H1 (cell line): Measurements from ENCODE around the gene NNMT. TPM values are rescaled to one million over a fixed set of nuclear protein-coding genes. Genes with fewer than 3 reads are reported as not detected.

Experiments used
- CTCF ChIA-PET: fragments of 300-600 bp; sonication (Branson Sonifier 250); formaldehyde crosslinking; loops from one replicate; lab custom pipeline; 2021; ENCODE audit not compliant: partially characterized antibody; lab: Charles Lee
- POLR2A ChIA-PET: fragments of 300-600 bp; sonication (Branson Sonifier 250); formaldehyde crosslinking; loops from one replicate; lab custom pipeline; 2021; ENCODE audit warnings: inconsistent platforms; ENCODE audit not compliant: partially characterized antibody; lab: Charles Lee
- DNase-seq, 2 experiments: peaks; one replicate each; pipeline versions ENCODE4 v3.0.0 to v3.0.0-alpha.2; 2010 to 2022; ENCODE audit warnings: low spot score in 2 of 2, low read depth in 1 of 2, mixed read lengths in 1 of 2
- FAIRE-seq: peaks from 2 replicates; lab custom pipeline; 2011; peaks lifted over from hg19 to GRCh38; lab: Jason Lieb, UNC
- H2AFZ ChIP-seq: 2 replicates; pipeline ENCODE4 v1.8.1; 2012; ENCODE audit warnings: low read length, inconsistent platforms
- H2AK5ac ChIP-seq: 2 replicates; pipeline ENCODE4 v1.6.1; 2013; ENCODE audit warnings: low read depth, low read length
- H2BK120ac ChIP-seq: replicated peaks from 2 replicates; pipeline ENCODE3; 2013; ENCODE audit warnings: low read depth, low read length, inconsistent platforms
- H2BK12ac ChIP-seq: 2 replicates; pipeline ENCODE4 v1.6.1; 2013; ENCODE audit warnings: low read depth, low read length
- H2BK15ac ChIP-seq: 2 replicates; pipeline ENCODE4 v1.6.1; 2013; ENCODE audit warnings: low read length
- H2BK20ac ChIP-seq: 2 replicates; pipeline ENCODE4 v1.6.1; 2013; ENCODE audit warnings: low read length
- H2BK5ac ChIP-seq: 2 replicates; pipeline ENCODE4 v1.6.1; 2013; ENCODE audit warnings: low read depth, low read length
- H3K14ac ChIP-seq: 2 replicates; pipeline ENCODE4 v1.6.1; 2013; ENCODE audit warnings: inconsistent platforms; ENCODE audit not compliant: insufficient read length
- H3K18ac ChIP-seq: 2 replicates; pipeline ENCODE4 v1.6.1; 2013; ENCODE audit warnings: low read length; ENCODE audit errors: extremely low read depth
- H3K23ac ChIP-seq: 2 replicates; pipeline ENCODE4 v1.6.1; 2013; ENCODE audit warnings: inconsistent platforms; ENCODE audit not compliant: insufficient read length
- H3K23me2 ChIP-seq: 2 replicates; pipeline ENCODE4 v1.6.1; 2013; ENCODE audit warnings: low read depth, low read length
- H3K27ac ChIP-seq: 2 replicates; pipeline ENCODE4 v1.6.1; 2011; ENCODE audit warnings: low read depth, low read length, inconsistent platforms
- H3K27me3 ChIP-seq, 4 experiments: replicated peaks in 1 of 4; 1 replicate in 1 of 4; 2 replicates in 3 of 4; pipeline versions ENCODE4 v1.6.1 to v1.8.1; 2011 to 2013; ENCODE audit warnings: low read length in 3 of 4, mild to moderate bottlenecking in 3 of 4, inconsistent platforms in 2 of 4, mixed read lengths in 2 of 4, moderate library complexity in 1 of 4; ENCODE audit not compliant: control insufficient read depth in 3 of 4, insufficient read depth in 3 of 4; ENCODE audit errors: extremely low read depth in 1 of 4
- H3K36me3 ChIP-seq, 4 experiments: 2 replicates each; pipeline versions ENCODE4 v1.6.1 to v1.8.1; 2011 to 2013; ENCODE audit warnings: mild to moderate bottlenecking in 4 of 4, low read length in 3 of 4, moderate library complexity in 2 of 4, control low read depth in 1 of 4, inconsistent platforms in 1 of 4; ENCODE audit not compliant: insufficient read depth in 4 of 4, control insufficient read depth in 2 of 4
- H3K4ac ChIP-seq: replicated peaks from 2 replicates; pipeline ENCODE3; 2013; ENCODE audit warnings: low read length, low read depth, mixed read lengths, inconsistent platforms; ENCODE audit not compliant: insufficient read length
- H3K4me1 ChIP-seq, 4 experiments: replicated peaks in 1 of 4; 1 replicate in 1 of 4; 2 replicates in 3 of 4; pipeline versions ENCODE4 v1.6.1 to v1.8.1; 2011 to 2013; ENCODE audit warnings: low read length in 3 of 4, inconsistent platforms in 2 of 4, mixed read lengths in 1 of 4; ENCODE audit not compliant: insufficient read depth in 4 of 4, control insufficient read depth in 3 of 4
- H3K4me2 ChIP-seq, 2 experiments: 2 replicates each; pipeline versions ENCODE4 v1.6.1 to v1.8.1; 2011 to 2013; ENCODE audit warnings: low read depth in 2 of 2, low read length in 2 of 2, control low read depth in 1 of 2, inconsistent platforms in 1 of 2, mild to moderate bottlenecking in 1 of 2; ENCODE audit not compliant: insufficient read depth in 1 of 2
- H3K4me3 ChIP-seq, 4 experiments: fragments of 200-600, 300-600 bp in 1 of 4; sonication (generic), shearing (Covaris generic), sonication (Bioruptor Twin) in 1 of 4; 2 replicates each; pipeline versions ENCODE4 v1.5.1 to v1.8.1; 2011 to 2016; ENCODE audit warnings: low read length in 4 of 4, low read depth in 3 of 4, control low read depth in 2 of 4, inconsistent platforms in 2 of 4, mild to moderate bottlenecking in 2 of 4, mixed read lengths in 1 of 4, moderate library complexity in 1 of 4; ENCODE audit not compliant: insufficient read depth in 2 of 4; ENCODE audit errors: extremely low read depth in 1 of 4
- H3K56ac ChIP-seq: replicated peaks from 2 replicates; pipeline ENCODE3; 2013; ENCODE audit warnings: low read depth, mild to moderate bottlenecking, mixed read lengths, low read length, inconsistent platforms; ENCODE audit not compliant: insufficient read length
- H3K79me1 ChIP-seq: 2 replicates; pipeline ENCODE4 v1.6.1; 2013; ENCODE audit warnings: low read depth, low read length, control low read depth
- H3K79me2 ChIP-seq, 2 experiments: 2 replicates each; pipeline versions ENCODE4 v1.6.1 to v1.8.1; 2012 to 2013; ENCODE audit warnings: low read length in 2 of 2, mild to moderate bottlenecking in 2 of 2, inconsistent platforms in 1 of 2; ENCODE audit not compliant: insufficient read depth in 2 of 2, control insufficient read depth in 1 of 2
- H3K9ac ChIP-seq, 4 experiments: replicated peaks in 1 of 4; 1 replicate in 1 of 4; 2 replicates in 3 of 4; pipeline versions ENCODE4 v1.6.1 to v1.8.1; 2011 to 2013; ENCODE audit warnings: low read depth in 3 of 4, low read length in 3 of 4, control low read depth in 2 of 4, mild to moderate bottlenecking in 2 of 4, moderate library complexity in 2 of 4, inconsistent platforms in 1 of 4; ENCODE audit errors: extremely low read depth in 1 of 4
- H3K9me3 ChIP-seq, 2 experiments: 2 replicates each; pipeline versions ENCODE4 v1.6.1 to v1.8.1; 2012 to 2013; ENCODE audit warnings: mild to moderate bottlenecking in 2 of 2, moderate library complexity in 2 of 2, control low read depth in 1 of 2, inconsistent platforms in 1 of 2, low read depth in 1 of 2, low read length in 1 of 2, mixed read lengths in 1 of 2; ENCODE audit not compliant: insufficient read depth in 2 of 2
- H4K20me1 ChIP-seq, 2 experiments: replicated peaks in 1 of 2; 2 replicates each; pipeline versions ENCODE3 to v1.8.1; 2011 to 2013; ENCODE audit warnings: inconsistent platforms in 2 of 2, low read length in 2 of 2, mild to moderate bottlenecking in 1 of 2; ENCODE audit not compliant: insufficient read depth in 2 of 2, control insufficient read depth in 1 of 2
- H4K5ac ChIP-seq: 2 replicates; pipeline ENCODE4 v1.6.1; 2013; ENCODE audit warnings: low read length, low read depth, mixed read lengths, inconsistent platforms; ENCODE audit not compliant: insufficient read length
- H4K8ac ChIP-seq: 2 replicates; pipeline ENCODE4 v1.8.0; 2013; ENCODE audit warnings: mild to moderate bottlenecking, moderate library complexity, low read length, inconsistent platforms; ENCODE audit not compliant: insufficient read depth; ENCODE audit errors: extremely low read depth
- H4K91ac ChIP-seq: replicated peaks from 2 replicates; pipeline ENCODE3; 2013; ENCODE audit warnings: low read length, mixed read lengths, inconsistent platforms; ENCODE audit not compliant: insufficient read length
- CBX8 ChIP-seq: fragments of 300-800, 300-1000 bp; sonication (generic); IDR thresholded peaks from 2 replicates; pipeline ENCODE4 v1.7.1; 2016; ENCODE audit warnings: low read depth, low read length, borderline replicate concordance
- CREB1 ChIP-seq: IDR thresholded peaks from 2 replicates; pipeline ENCODE4 v1.6.1; 2012; ENCODE audit warnings: inconsistent platforms
- EGR1 ChIP-seq: IDR thresholded peaks from 2 replicates; pipeline ENCODE4 v1.6.1; 2011; ENCODE audit warnings: low read depth, low read length, borderline replicate concordance
- EP300 ChIP-seq, 2 experiments: IDR thresholded peaks; 1 replicate in 1 of 2; 2 replicates in 1 of 2; pipeline ENCODE4 v1.6.1; 2011 to 2012; ENCODE audit warnings: low read depth in 2 of 2, low read length in 2 of 2, mild to moderate bottlenecking in 2 of 2, borderline replicate concordance in 1 of 2, inconsistent platforms in 1 of 2, moderate library complexity in 1 of 2
- EZH2 ChIP-seq: fragments of 200-600 bp; sonication (generic); IDR thresholded peaks from 2 replicates; pipeline ENCODE4 v1.7.1; 2012; ENCODE audit warnings: low read depth, mild to moderate bottlenecking, moderate library complexity, low read length, inconsistent platforms; ENCODE audit not compliant: severe bottlenecking
- HDAC6 ChIP-seq: IDR thresholded peaks from one replicate; pipeline ENCODE4 v1.7.1; 2012; ENCODE audit warnings: low read depth, mild to moderate bottlenecking, inconsistent platforms, low read length, moderate library complexity
- KDM1A ChIP-seq: fragments of 200-600, 300-600 bp; sonication (generic); IDR thresholded peaks from 2 replicates; pipeline ENCODE4 v1.7.1; 2016; ENCODE audit warnings: mild to moderate bottlenecking, low read length, borderline replicate concordance
- KDM4A ChIP-seq: IDR thresholded peaks from one replicate; pipeline ENCODE4 v1.7.1; 2012; ENCODE audit warnings: low read depth, mild to moderate bottlenecking, moderate library complexity, low read length, inconsistent platforms; ENCODE audit not compliant: severe bottlenecking
- MAFK ChIP-seq: IDR thresholded peaks from 2 replicates; pipeline ENCODE4 v1.6.1; 2012; ENCODE audit warnings: low read depth, mild to moderate bottlenecking, improper control_type of control experiment, low read length
- POLR2A ChIP-seq, 2 experiments: IDR thresholded peaks; 1 replicate in 1 of 2; 2 replicates in 1 of 2; pipeline ENCODE4 v1.6.1; 2011; ENCODE audit warnings: low read depth in 2 of 2, low read length in 2 of 2, mild to moderate bottlenecking in 2 of 2; ENCODE audit errors: control extremely low read depth in 1 of 2
- SIRT6 ChIP-seq: IDR thresholded peaks from one replicate; pipeline ENCODE4 v1.7.1; 2012; ENCODE audit warnings: low read length, inconsistent platforms
- SIX5 ChIP-seq: IDR thresholded peaks from 2 replicates; pipeline ENCODE4 v1.6.1; 2011; ENCODE audit warnings: mild to moderate bottlenecking, low read depth, low read length
- SRF ChIP-seq: IDR thresholded peaks from 2 replicates; pipeline ENCODE4 v1.6.1; 2011; ENCODE audit warnings: mild to moderate bottlenecking, low read depth, low read length, moderate library complexity
- SUZ12 ChIP-seq: fragments of 200-600 bp; sonication (generic); IDR thresholded peaks from 2 replicates; pipeline ENCODE4 v1.6.1; 2012; ENCODE audit warnings: mild to moderate bottlenecking, inconsistent platforms, low read length, moderate library complexity, mixed read lengths
- TAF1 ChIP-seq: IDR thresholded peaks from 2 replicates; pipeline ENCODE4 v1.6.1; 2011; ENCODE audit warnings: mild to moderate bottlenecking, low read depth, low read length
- WGBS, 2 experiments: shearing (Covaris generic) in 1 of 2; methylation state at CpG; one replicate each; pipeline versions ENCODE4 v1.1.6 to v1.1.7; 2013 to 2015; ENCODE audit warnings: low lambda C conversion rate in 2 of 2, mixed read lengths in 2 of 2, inconsistent platforms in 1 of 2, low coverage in 1 of 2, missing lambda C conversion rate in 1 of 2; ENCODE audit not compliant: insufficient replicate concordance in 2 of 2, insufficient coverage in 1 of 2, insufficient read length in 1 of 2; ENCODE audit errors: extremely low coverage in 1 of 2, missing lambda C conversion rate in 1 of 2; 5-methylcytosine and 5-hydroxymethylcytosine counted together
- polyA plus RNA-seq, 7 experiments: library from polyadenylated mRNA; depleted of rRNA in 3 of 7; stranded (reverse) in 5 of 7; unstranded in 2 of 7; fragments of >200 nt in 5 of 7; fragments of 200-250 nt in 2 of 7; gene quantifications; 1 replicate in 5 of 7; 2 replicates in 1 of 7; 4 replicates in 1 of 7; pipeline versions ENCODE4 v1.2.1 to v1.2.3, GENCODE V29; 2011 to 2013; ENCODE audit warnings: missing spikeins in 2 of 7, mixed read lengths in 2 of 7
- total RNA-seq: library from RNA; stranded (reverse); fragmentation: NEBNext Ultra II Directional; extraction: Animal tissue kit (Norgen Biotek cat#: 25700); gene quantifications from 2 replicates; pipeline ENCODE4 v1.2.1, GENCODE V29; 2021

Gene NNMT
- total and polyA plus RNA-seq, 2 of the 8 experiments (the other 6 are each of a cell fraction or from before 2014, with no cell fraction given): not detected

DNA sequence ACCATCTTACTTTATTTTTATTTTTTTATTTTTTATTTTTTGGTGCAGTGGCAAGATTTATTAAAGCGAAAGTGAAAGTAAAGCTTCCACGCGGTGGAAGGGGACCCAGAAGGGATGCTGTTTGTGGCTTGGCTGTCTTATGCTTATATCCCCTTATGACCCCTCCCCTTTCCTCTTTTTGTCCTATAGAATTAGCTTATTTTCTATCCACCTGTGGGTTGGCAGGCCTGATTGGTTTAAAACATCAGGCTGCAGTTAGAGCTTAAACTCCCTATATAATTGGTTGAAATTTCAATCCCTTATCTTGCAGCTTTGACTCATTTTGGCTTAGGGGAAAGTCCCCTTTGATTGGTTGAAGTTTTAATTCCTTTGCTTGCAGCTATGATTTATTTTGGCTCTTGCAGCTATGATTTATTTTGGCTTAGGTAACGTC lies 50.5 kb downstream of the NNMT start:
- H3K27ac ChIP-seq: no peak overlapping the region
- 90% methylated on average over 4 of the region's 4 CpGs; no CpG with 5 or more reads in 1 of the 2 experiments for WGBS, 2 experiments
- H4K8ac ChIP-seq: no peak overlapping the region
- H2BK15ac ChIP-seq: no peak overlapping the region
- H2BK20ac ChIP-seq: no peak overlapping the region
- no peaks in the 10 kb centered on the region for H3K79me2 ChIP-seq
- ChIA-PET CTCF (interaction anchor here (0.8 to 2.1 kb wide), 6 partner anchors 11 to 370 kb away, joined by 3 to 5 read pairs (median 4); no protein-coding TSS in a partner anchor), POLR2A (no interaction called here)
- TF ChIP-seq POLR2A (IDR thresholded peaks at IDR 0.05; ENCODE audit: control extremely low read depth in 1 of 2, low read depth in 2 of 2, low read length in 2 of 2) (no peak), HDAC6 (no peak), EGR1 (no peak), MAFK (no peak), SIX5 (no peak), EP300 (IDR thresholded peaks at IDR 0.05; ENCODE audit: borderline replicate concordance in 1 of 2, low read depth in 2 of 2, low read length in 2 of 2) (no peak), EZH2 (no peak), CREB1 (no peak), TAF1 (no peak), CBX8 (no peak), SUZ12 (no peak), SRF (no peak), KDM4A (no peak), KDM1A (no peak), SIRT6 (no peak)
- no peaks in the 10 kb centered on the region for H3K79me1 ChIP-seq
- H3K23ac ChIP-seq: no peak overlapping the region
- peaks cover 0 to 2% (median 0%) of the 10 kb centered on the region in 4 experiments; a peak in 1 of 7 replicates for H3K4me1 ChIP-seq
- peaks cover 7% of the 10 kb centered on the region in 2 experiments; a peak in 3 of 4 replicates for H3K9me3 ChIP-seq
- H3K18ac ChIP-seq: no peak overlapping the region
- H3K4ac ChIP-seq: no peak overlapping the region
- H3K14ac ChIP-seq: no peak overlapping the region
- no peak overlapping the region for H3K9ac ChIP-seq
- H3K36me3 ChIP-seq: no peaks in the 10 kb centered on the region
- no peak overlapping the region for H3K4me3 ChIP-seq
- DNase-seq: no peak
- no peak overlapping the region for H4K5ac ChIP-seq
- no peak overlapping the region for H3K56ac ChIP-seq
- no peak overlapping the region for H2BK120ac ChIP-seq
- H2BK5ac ChIP-seq: no peak overlapping the region
- H2BK12ac ChIP-seq: no peak overlapping the region
- no peak overlapping the region for H2AFZ ChIP-seq
- H4K20me1 ChIP-seq: no peaks in the 10 kb centered on the region
- FAIRE-seq: no peak
- H3K27me3 ChIP-seq: no peaks in the 10 kb centered on the region
- H4K91ac ChIP-seq: no peak overlapping the region
- no peak overlapping the region for H3K4me2 ChIP-seq
- no peak overlapping the region for H2AK5ac ChIP-seq
- H3K23me2 ChIP-seq: no peaks in the 10 kb centered on the region
